ENCODE data around the gene SLC8B1.

DNA sequence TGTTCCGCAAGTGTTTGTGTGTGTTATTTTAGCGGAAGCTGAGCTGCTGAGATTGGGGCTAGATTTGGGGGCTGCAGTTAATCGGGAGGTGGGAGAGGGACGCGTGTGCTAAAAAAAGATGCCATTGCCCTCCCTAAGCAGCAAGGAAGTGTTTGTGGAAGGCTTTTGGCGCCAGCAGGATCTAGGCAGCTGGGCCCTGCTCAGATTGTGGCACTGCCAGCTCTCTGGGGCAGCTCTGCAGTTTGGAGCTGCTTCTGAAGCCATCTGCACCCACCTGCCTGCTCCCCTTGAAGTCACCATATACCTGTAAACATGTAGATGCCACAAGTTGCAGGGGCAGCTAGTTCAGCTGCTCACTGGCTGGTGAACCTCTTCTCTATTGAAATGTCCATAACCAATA lies 84.9 kb downstream of the SLC8B1 start:
- TF ChIP-seq CTCF (conservative IDR thresholded peaks at IDR 0.05; ENCODE audit: low read depth, low read length): no peak
- no peak for TF ChIP-seq POLR2A (IDR thresholded peaks at IDR 0.05; ENCODE audit: low read depth, low read length)
- no peak for TF ChIP-seq RFX5 (IDR thresholded peaks at IDR 0.05; ENCODE audit: low read depth, low read length)
- no peak for TF ChIP-seq ELK1 (IDR thresholded peaks at IDR 0.05; ENCODE audit: borderline replicate concordance, low read depth, low read length)

All from IMR-90 (cell line).